Prostate gland (tissue), 2 donors: ENCODE results near the gene CEP70.

ENCODE experiments used
- POLR2A ChIP-seq: fragments of 450-650 bp; IDR thresholded peaks from one replicate; pipeline ENCODE4 v1.6.1; 2016; ENCODE audit warnings: antibody characterized with exemption, mild to moderate bottlenecking
- TF ChIP-seq, protein P1 (sequence below), 4 experiments: fragments of 200-600 bp in 2 of 4; fragments of 450-650 bp in 2 of 4; sonication (generic) in 2 of 4; IDR thresholded peaks; 1 replicate in 3 of 4; 2 replicates in 1 of 4; pipeline ENCODE4 v1.5.1; 2016 to 2019; ENCODE audit warnings: antibody characterized with exemption in 4 of 4, mild to moderate bottlenecking in 2 of 4, moderate library complexity in 2 of 4

DNA sequence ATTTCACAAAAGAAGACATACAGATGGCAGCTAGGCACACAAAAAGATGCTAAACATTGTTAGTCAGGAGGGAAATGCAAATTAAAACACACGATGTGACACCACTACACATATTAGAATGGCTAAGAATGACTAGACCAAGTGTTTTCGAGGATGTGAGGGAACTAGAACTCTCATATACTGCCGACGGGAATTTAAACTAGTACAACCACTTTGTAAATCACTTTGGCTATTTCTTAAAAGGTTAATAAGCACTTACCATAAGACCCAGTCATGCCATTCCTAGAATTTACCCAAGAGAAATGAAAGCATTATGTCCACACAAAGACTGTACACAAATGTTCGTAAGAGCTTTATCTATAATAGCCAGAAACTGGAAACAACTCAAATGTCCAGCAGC lies 5.6 kb downstream of the CEP70 start:
- TF ChIP-seq, protein P1, sequence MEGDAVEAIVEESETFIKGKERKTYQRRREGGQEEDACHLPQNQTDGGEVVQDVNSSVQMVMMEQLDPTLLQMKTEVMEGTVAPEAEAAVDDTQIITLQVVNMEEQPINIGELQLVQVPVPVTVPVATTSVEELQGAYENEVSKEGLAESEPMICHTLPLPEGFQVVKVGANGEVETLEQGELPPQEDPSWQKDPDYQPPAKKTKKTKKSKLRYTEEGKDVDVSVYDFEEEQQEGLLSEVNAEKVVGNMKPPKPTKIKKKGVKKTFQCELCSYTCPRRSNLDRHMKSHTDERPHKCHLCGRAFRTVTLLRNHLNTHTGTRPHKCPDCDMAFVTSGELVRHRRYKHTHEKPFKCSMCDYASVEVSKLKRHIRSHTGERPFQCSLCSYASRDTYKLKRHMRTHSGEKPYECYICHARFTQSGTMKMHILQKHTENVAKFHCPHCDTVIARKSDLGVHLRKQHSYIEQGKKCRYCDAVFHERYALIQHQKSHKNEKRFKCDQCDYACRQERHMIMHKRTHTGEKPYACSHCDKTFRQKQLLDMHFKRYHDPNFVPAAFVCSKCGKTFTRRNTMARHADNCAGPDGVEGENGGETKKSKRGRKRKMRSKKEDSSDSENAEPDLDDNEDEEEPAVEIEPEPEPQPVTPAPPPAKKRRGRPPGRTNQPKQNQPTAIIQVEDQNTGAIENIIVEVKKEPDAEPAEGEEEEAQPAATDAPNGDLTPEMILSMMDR (IDR thresholded peaks at IDR 0.05), result no peak
- no peak for TF ChIP-seq POLR2A
